ENCODE measurements around the gene GGCT. TPM values are rescaled to one million over a fixed set of nuclear protein-coding genes. Genes with fewer than 3 reads are reported as not detected.

GGCT gene
- total RNA-seq, 6 donors from 2014 or later = 12.6 to 26.2 (median 22.2) TPM

DNA sequence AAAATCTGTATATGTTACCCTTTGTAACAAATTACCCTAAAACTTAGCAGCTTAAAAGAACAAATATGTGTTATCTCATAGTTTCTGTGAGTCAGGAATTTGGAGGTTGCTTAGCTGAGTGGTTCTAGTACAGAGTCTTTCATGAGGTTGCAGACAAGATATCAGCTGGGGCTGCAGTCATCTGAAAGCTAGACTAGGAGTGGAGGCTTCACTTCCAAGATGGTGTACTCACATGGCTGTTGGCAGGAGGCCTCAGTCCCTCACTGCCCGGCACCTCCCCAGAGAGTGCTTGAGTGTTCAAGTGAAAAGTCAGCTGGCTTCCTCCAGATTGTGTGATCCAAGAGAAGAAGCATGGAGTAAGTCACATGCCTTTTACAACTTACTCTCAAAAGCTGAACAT lies 16.9 kb upstream of the GGCT start:
- peak in 1 of 2 donors; percentile 63 for DNase-seq
- Histone ChIP-seq H3K9me3 (no peaks in the 10 kb centered on the region), H3K27ac (no peak overlapping the region), H3K4me3 (no peak overlapping the region), H3K4me1 (peaks cover 6 to 17% (median 10%) of the 10 kb centered on the region in 4 donors), H3K27me3 (no peaks in the 10 kb centered on the region), H3K36me3 (no peaks in the 10 kb centered on the region)
- peak in 1 of 2 donors; percentile 91 for ATAC-seq (ENCODE audit: low FRiP score in 2 of 2)
- TF ChIP-seq POLR2A (IDR thresholded peaks at IDR 0.05) = no peak
- TF ChIP-seq CTCF (IDR thresholded peaks at IDR 0.05) = no peak
- TF ChIP-seq POLR2AphosphoS5 (IDR thresholded peaks at IDR 0.05) = no peak
- no peak for TF ChIP-seq EP300 (IDR thresholded peaks at IDR 0.05)
- 40 to 68% methylated on average over 1 of the region's 1 CpG for WGBS, 2 donors

- 74 to 85% methylated on average over 3 of the region's 3 CpGs for WGBS, 2 donors
- no peaks in the 10 kb centered on the region for H3K27me3 ChIP-seq
- H3K4me1 ChIP-seq = peaks cover 6 to 17% (median 10%) of the 10 kb centered on the region in 4 donors
- H3K9me3 ChIP-seq = no peaks in the 10 kb centered on the region
- DNase-seq (no peak), ATAC-seq (ENCODE audit: low FRiP score in 2 of 2) (no peak)
- H3K4me3 ChIP-seq = no peak overlapping the region
- TF ChIP-seq POLR2AphosphoS5 (IDR thresholded peaks at IDR 0.05) = no peak
- no peak for TF ChIP-seq CTCF (IDR thresholded peaks at IDR 0.05)
- no peak for TF ChIP-seq EP300 (IDR thresholded peaks at IDR 0.05)
- TF ChIP-seq POLR2A (IDR thresholded peaks at IDR 0.05) = no peak
- no peaks in the 10 kb centered on the region for H3K36me3 ChIP-seq
- H3K27ac ChIP-seq = no peak overlapping the region
Observed at GRCh38 chr7:30519122-30519521, 14.5 kb upstream of the GGCT start.

DNA sequence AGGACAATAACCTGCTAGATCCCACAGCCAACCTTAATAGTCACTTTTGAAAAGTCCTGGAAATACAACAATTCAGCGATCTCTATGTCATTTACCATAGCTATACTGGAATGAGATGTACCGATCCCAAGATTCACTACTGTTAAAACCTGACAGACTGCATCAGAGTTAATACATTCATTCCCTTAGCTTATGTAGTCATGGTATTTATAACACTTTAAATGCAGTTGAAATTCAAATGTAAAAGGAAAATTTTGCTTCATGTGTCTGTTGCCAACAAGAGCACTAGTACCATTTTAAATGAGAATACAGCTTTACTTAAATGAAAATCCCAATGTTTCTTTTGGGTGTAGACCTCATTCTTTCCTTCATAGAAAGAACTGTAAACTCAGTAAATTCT lies 11.1 kb upstream of the GGCT start:
- Histone ChIP-seq H3K36me3 (no peaks in the 10 kb centered on the region), H3K27me3 (no peaks in the 10 kb centered on the region), H3K9me3 (no peaks in the 10 kb centered on the region), H3K27ac (no peak overlapping the region), H3K4me1 (peaks cover 0 to 5% (median 2%) of the 10 kb centered on the region in 4 donors), H3K4me3 (no peak overlapping the region)
- TF ChIP-seq POLR2A (IDR thresholded peaks at IDR 0.05) = no peak
- TF ChIP-seq EP300 (IDR thresholded peaks at IDR 0.05) = no peak
- no peak for TF ChIP-seq CTCF (IDR thresholded peaks at IDR 0.05)
- no peak for TF ChIP-seq POLR2AphosphoS5 (IDR thresholded peaks at IDR 0.05)
- DNase-seq (no peak), ATAC-seq (ENCODE audit: low FRiP score in 2 of 2) (no peak)
- WGBS, 2 donors = 91 to 93% methylated on average over 2 of the region's 2 CpGs

DNA sequence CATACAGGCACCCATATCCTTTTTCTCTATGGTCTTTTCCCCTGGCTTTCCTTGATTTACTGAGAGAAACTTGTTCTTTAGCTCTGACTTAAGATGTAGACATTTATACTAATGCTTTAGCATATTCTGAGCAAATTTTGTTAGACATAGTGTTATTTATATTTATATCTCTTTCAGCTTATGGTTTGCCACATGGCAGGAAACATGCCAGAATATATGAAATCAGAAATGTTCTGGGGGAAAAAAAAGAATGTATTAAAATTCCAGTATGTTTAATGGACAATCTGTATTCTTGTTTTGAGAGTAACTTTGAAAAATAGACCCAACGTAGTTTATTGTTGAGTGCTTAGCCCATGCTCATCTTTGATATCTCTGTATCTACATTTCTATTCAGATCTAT lies 10.1 kb upstream of the GGCT start:
- ATAC-seq (ENCODE audit: low FRiP score in 2 of 2) = no peak

More for the DNA sequence above, 10.1 kb upstream of the GGCT start:
- no peak for DNase-seq
- Histone ChIP-seq H3K4me1 (peaks cover 0 to 10% (median 4%) of the 10 kb centered on the region in 4 donors), H3K36me3 (no peaks in the 10 kb centered on the region), H3K27ac (no peak overlapping the region), H3K4me3 (no peak overlapping the region), H3K9me3 (no peaks in the 10 kb centered on the region), H3K27me3 (no peaks in the 10 kb centered on the region)
- no peak for TF ChIP-seq EP300 (IDR thresholded peaks at IDR 0.05)
- no peak for TF ChIP-seq CTCF (IDR thresholded peaks at IDR 0.05)
- no peak for TF ChIP-seq POLR2AphosphoS5 (IDR thresholded peaks at IDR 0.05)
- no peak for TF ChIP-seq POLR2A (IDR thresholded peaks at IDR 0.05)
- WGBS, 2 donors = 92 to 96% methylated on average over 1 of the region's 1 CpG

Measured in upper lobe of left lung (tissue), 6 donors.